GM12878 (cell line): ENCODE data around the gene NCR3LG1. TPM values are rescaled to one million over a fixed set of nuclear protein-coding genes. Genes with fewer than 3 reads are reported as not detected.

Experiments used
- ATAC-seq: fragments of 200-7000 bp; cut with Tn5 transposase; 3 replicates; pipeline ENCODE4 v1.9.1; 2020; ENCODE audit warnings: mild to moderate bottlenecking, moderate library complexity
- BruUV-seq: library from RNA; stranded (reverse); fragments of 400-500 nt; replicated peaks from 2 replicates; lab custom pipeline; 2021; lab: Mats Ljungman, UMichigan
- CTCF ChIA-PET: fragments of 300-600 bp; sonication (Branson Sonifier 250); formaldehyde crosslinking; extraction: SDS; loops from one replicate; lab custom pipeline; 2021; ENCODE audit warnings: inconsistent platforms; lab: Yijun Ruan, JAX
- POLR2A ChIA-PET: fragments of 350-600 bp; formaldehyde crosslinking; extraction: SDS; loops from one replicate; lab custom pipeline; 2021; ENCODE audit warnings: inconsistent platforms; lab: Charles Lee
- RAD21 ChIA-PET: fragments of 300-600 bp; sonication (Branson Sonifier 250); formaldehyde crosslinking; loops from one replicate; lab custom pipeline; 2023; ENCODE audit warnings: antibody characterized with exemption; ENCODE audit not compliant: unreplicated experiment; lab: Charles Lee
- SMC1A ChIA-PET: fragments of 300-600 bp; sonication (Branson Sonifier 250); formaldehyde crosslinking; loops from one replicate; lab custom pipeline; 2023; ENCODE audit not compliant: unreplicated experiment, uncharacterized antibody; lab: Charles Lee
- DNase-seq: peaks from one replicate; pipeline ENCODE4 v3.0.0-alpha.2; 2011; ENCODE audit warnings: low read depth, low spot score
- FAIRE-seq: peaks from 3 replicates; lab custom pipeline; 2011; peaks lifted over from hg19 to GRCh38; lab: Jason Lieb, UNC
- H2AFZ ChIP-seq: 2 replicates; pipeline ENCODE4 v1.6.0; 2011; ENCODE audit warnings: low read depth, low read length, control low read depth; ENCODE audit not compliant: control insufficient read depth
- H3K27ac ChIP-seq: 2 replicates; pipeline ENCODE4 v1.5.1; 2011; ENCODE audit warnings: control low read depth; ENCODE audit not compliant: control insufficient read depth, insufficient read depth
- H3K27me3 ChIP-seq, 2 experiments: replicated peaks in 1 of 2; 2 replicates each; pipeline versions ENCODE4 v1.6.0 to v1.6.1; 2011; ENCODE audit warnings: low read length in 1 of 2; ENCODE audit not compliant: control insufficient read depth in 2 of 2, insufficient read depth in 2 of 2
- H3K36me3 ChIP-seq, 2 experiments: 2 replicates each; pipeline ENCODE4 v1.5.1; 2011; ENCODE audit warnings: low read length in 1 of 2; ENCODE audit not compliant: control insufficient read depth in 2 of 2, insufficient read depth in 2 of 2
- H3K4me1 ChIP-seq: 2 replicates; pipeline ENCODE4 v1.6.1; 2011; ENCODE audit warnings: mild to moderate bottlenecking, low read length, moderate library complexity, mixed read lengths; ENCODE audit not compliant: control insufficient read depth, insufficient read depth
- H3K4me2 ChIP-seq: 2 replicates; pipeline ENCODE4 v1.6.0; 2011; ENCODE audit warnings: control low read depth; ENCODE audit not compliant: control insufficient read depth, insufficient read depth
- H3K4me3 ChIP-seq: fragments of 200-600 bp; sonication (generic); 2 replicates; pipeline ENCODE4 v1.5.1; 2016
- H3K79me2 ChIP-seq: 2 replicates; pipeline ENCODE4 v1.6.0; 2011; ENCODE audit warnings: low read length; ENCODE audit not compliant: control insufficient read depth, insufficient read depth
- H3K9ac ChIP-seq: 2 replicates; pipeline ENCODE4 v1.8.0; 2011; ENCODE audit warnings: low read length, control low read depth, mixed read lengths; ENCODE audit not compliant: control insufficient read depth, insufficient read depth
- H3K9me3 ChIP-seq: replicated peaks from 3 replicates; pipeline ENCODE4 v1.5.1; 2011; ENCODE audit warnings: mild to moderate bottlenecking, low read length; ENCODE audit not compliant: control insufficient read depth, insufficient read depth
- H4K20me1 ChIP-seq: 2 replicates; pipeline ENCODE4 v1.6.0; 2011; ENCODE audit not compliant: control insufficient read depth, insufficient read depth
- ATF2 ChIP-seq: IDR thresholded peaks from 2 replicates; pipeline ENCODE4 v1.6.1; 2012; ENCODE audit warnings: low read length, inconsistent platforms
- BCL3 ChIP-seq: IDR thresholded peaks from 2 replicates; pipeline ENCODE4 v1.6.1; 2011; ENCODE audit warnings: borderline replicate concordance, low read depth, mild to moderate bottlenecking, moderate library complexity, low read length; ENCODE audit not compliant: insufficient read depth, poor library complexity, severe bottlenecking
- BRCA1 ChIP-seq: IDR thresholded peaks from 2 replicates; pipeline ENCODE4 v1.6.1; 2011; ENCODE audit warnings: low read depth, low read length, improper control_type of control experiment
- ELK1 ChIP-seq: IDR thresholded peaks from 2 replicates; pipeline ENCODE4 v1.6.1; 2012; ENCODE audit warnings: low read depth, low read length, improper control_type of control experiment
- GATAD2B ChIP-seq: fragments of 450-650 bp; conservative IDR thresholded peaks from 2 replicates; pipeline ENCODE4 v1.6.1; 2017; ENCODE audit warnings: low read depth, mild to moderate bottlenecking, moderate library complexity
- NFIC ChIP-seq: IDR thresholded peaks from 2 replicates; pipeline ENCODE4 v1.6.1; 2012; ENCODE audit warnings: low read depth, mild to moderate bottlenecking, inconsistent platforms, low read length, moderate library complexity
- RAD21 ChIP-seq: IDR thresholded peaks from 2 replicates; pipeline ENCODE4 v1.6.1; 2011; ENCODE audit warnings: mild to moderate bottlenecking, low read depth, low read length, moderate library complexity; ENCODE audit not compliant: insufficient read depth
- TARDBP ChIP-seq: IDR thresholded peaks from 2 replicates; pipeline ENCODE4 v1.6.1; 2016; ENCODE audit warnings: borderline replicate concordance
- WGBS: methylation state at CpG from one replicate; pipeline ENCODE4 v1.1.6; 2016; ENCODE audit warnings: low lambda C conversion rate; ENCODE audit not compliant: insufficient replicate concordance, insufficient coverage; ENCODE audit errors: missing lambda C conversion rate; 5-methylcytosine and 5-hydroxymethylcytosine counted together
- in situ Hi-C: fragments of 300-500 bp; cut with MboI; formaldehyde crosslinking; loops from 9 replicates; pipeline ENCODE4 v1.14.3; 2018; ENCODE audit warnings: mixed read lengths
- intact Hi-C: fragments of 100-400 bp; cut with micrococcal nuclease; formaldehyde crosslinking; loops from one replicate; pipeline ENCODE4 v1.14.2; 2022; ENCODE audit not compliant: unreplicated experiment
- polyA plus RNA-seq, 11 experiments: library from polyadenylated mRNA; depleted of rRNA in 4 of 11; unstranded in 6 of 11; stranded (reverse) in 5 of 11; fragments of >200 nt; fragmentation: Nextera tagmentation in 4 of 11; fragmentation: Illumina TruSeq in 1 of 11; extraction: Ambion mirVana in 4 of 11; extraction: Trizol in 1 of 11; gene quantifications; 1 replicate in 1 of 11; 2 replicates in 10 of 11; pipeline versions ENCODE4 v1.2.1 to v1.2.3, GENCODE V29; 2011 to 2016; ENCODE audit warnings: inconsistent platforms in 2 of 11, missing spikeins in 2 of 11, low read depth in 1 of 11
- total RNA-seq, 4 experiments: library from RNA; depleted of rRNA in 3 of 4; stranded (reverse); fragments of >200 nt in 3 of 4; fragmentation: Illumina TruSeq in 1 of 4; extraction: Trizol in 1 of 4; gene quantifications; 2 replicates each; pipeline versions ENCODE4 v1.2.1 to v1.2.3, GENCODE V29; 2013 to 2021

Gene NCR3LG1
- total and polyA plus RNA-seq, 10 of the 15 experiments (the other 5 are each of a cell fraction or from before 2014, with no cell fraction given): under 0.01 to 0.18 (median 0.11) TPM; not detected in 2

GRCh38 chr11:17388609-17389210, 37.1 kb downstream of the NCR3LG1 start, which contains the start of gene KCNJ11:
KCNJ11 (minus strand) TSS chr11:17388659; CDS start chr11:17388091, 568 bp downstream.
- CTCF ChIA-PET: interaction anchor here (0.6 to 1.2 kb wide), 4 partner anchors 118 to 583 kb away, joined by 3 to 6 read pairs (median 4); no protein-coding TSS in a partner anchor
- Histone ChIP-seq H4K20me1 (no peaks in the 10 kb centered on the region), H3K79me2 (no peaks in the 10 kb centered on the region), H3K9ac (no peak within 1 kb of the TSS), H3K27me3 (peaks cover 0 to 2% of the 10 kb centered on the region in 2 experiments; a peak in 2 of 4 replicates), H3K27ac (no peak within 1 kb of the TSS), H2AFZ (peak within 1 kb of the TSS; percentile 56), H3K4me1 (no peaks in the 10 kb centered on the region), H3K4me2 (peak within 1 kb of the TSS; percentile 79), H3K9me3 (no peaks in the 10 kb centered on the region), H3K4me3 (peak within 1 kb of the TSS; percentile 65; the same call in 1 of the 2 replicates), H3K36me3 (no peaks in the 10 kb centered on the region)
- intact Hi-C loops (no loop called here), in situ Hi-C loops (loop anchor here (10.0 kb wide), 1 partner anchor 116 kb away; no protein-coding TSS in a partner anchor)
- DNase-seq: no peak
- no peak for FAIRE-seq
- no TSS peak for BruUV-seq
- 24% methylated on average over 13 of the region's 53 CpGs for WGBS
- POLR2A ChIA-PET: no interaction called here
- TF ChIP-seq ELK1: no peak
- TF ChIP-seq RAD21: no peak
- TF ChIP-seq BCL3: no peak
- TF ChIP-seq TARDBP: no peak
- no peak for TF ChIP-seq BRCA1
- no peak for TF ChIP-seq NFIC
- no peak for TF ChIP-seq GATAD2B
- no peak for TF ChIP-seq ATF2
- RAD21 ChIA-PET: interaction anchor here (0.9 to 1.4 kb wide), 3 partner anchors 119 to 158 kb away, joined by 3 to 4 read pairs (median 4); no protein-coding TSS in a partner anchor
- SMC1A ChIA-PET: interaction anchor here (1.0 kb wide), 1 partner anchor 158 kb away, joined by 3 read pairs; no protein-coding TSS in a partner anchor
- ATAC-seq: peak; percentile 58; the same call in 2 of the 3 replicates
